Thyroid gland (tissue), 4 donors: ENCODE data around the gene KRTAP10-7. TPM values are rescaled to one million over a fixed set of nuclear protein-coding genes. Genes with fewer than 3 reads are reported as not detected.

Experiments
- DNase-seq, 2 donors: peaks; one replicate each; pipeline ENCODE4 v3.0.0-alpha.2; 2019
- H3K27ac ChIP-seq, 3 donors: fragments of 200-600 bp; sonication (generic); 1 replicate in 2 of 3; 2 replicates in 1 of 3; pipeline ENCODE4 v1.5.1; 2016 to 2019; ENCODE audit warnings: mild to moderate bottlenecking in 1 of 3, moderate library complexity in 1 of 3
- H3K27me3 ChIP-seq: fragments of 200-600 bp; sonication (generic); one replicate; pipeline ENCODE4 v1.5.1; 2019
- H3K36me3 ChIP-seq, 2 donors: fragments of 200-600 bp; sonication (generic); one replicate each; pipeline ENCODE4 v1.5.1; 2016 to 2019
- H3K4me1 ChIP-seq, 2 donors: fragments of 200-600 bp; sonication (generic); one replicate each; pipeline ENCODE4 v1.5.1; 2017 to 2019
- H3K4me3 ChIP-seq, 3 donors: fragments of 200-600 bp; sonication (generic); replicated peaks in 1 of 3; 1 replicate in 2 of 3; 2 replicates in 1 of 3; pipeline ENCODE4 v1.5.1; 2016; ENCODE audit warnings: mild to moderate bottlenecking in 1 of 3
- H3K9me3 ChIP-seq: fragments of 200-600 bp; sonication (generic); one replicate; pipeline ENCODE4 v1.5.1; 2017
- CTCF ChIP-seq, 6 experiments: fragments of 200-600 bp in 3 of 6; fragments of 450-650 bp in 3 of 6; sonication (generic) in 3 of 6; IDR thresholded peaks; one replicate each; pipeline ENCODE4 v1.5.1; 2016 to 2019; ENCODE audit warnings: antibody characterized with exemption in 6 of 6, mild to moderate bottlenecking in 2 of 6, inconsistent platforms in 1 of 6, moderate library complexity in 1 of 6
- POLR2A ChIP-seq, 2 donors: fragments of 450-650 bp; IDR thresholded peaks; one replicate each; pipeline ENCODE4 v1.6.1; 2017; ENCODE audit warnings: antibody characterized with exemption in 2 of 2, mild to moderate bottlenecking in 2 of 2, moderate library complexity in 1 of 2
- WGBS, 2 donors: methylation state at CpG; one replicate each; pipeline ENCODE4 v1.1.5; 2017; 5-methylcytosine and 5-hydroxymethylcytosine counted together
- intact Hi-C: fragments of 100-400 bp; cut with DNase I; formaldehyde crosslinking; loops from one replicate; pipeline ENCODE4 v1.15.1; 2023
- total RNA-seq, 4 donors: library from RNA; depleted of rRNA; stranded (reverse); fragments of >200 nt; gene quantifications; one replicate each; pipeline ENCODE4 v1.2.3, GENCODE V29; 2016

Gene KRTAP10-7
- total RNA-seq, 4 donors from 2014 or later: not detected

DNA sequence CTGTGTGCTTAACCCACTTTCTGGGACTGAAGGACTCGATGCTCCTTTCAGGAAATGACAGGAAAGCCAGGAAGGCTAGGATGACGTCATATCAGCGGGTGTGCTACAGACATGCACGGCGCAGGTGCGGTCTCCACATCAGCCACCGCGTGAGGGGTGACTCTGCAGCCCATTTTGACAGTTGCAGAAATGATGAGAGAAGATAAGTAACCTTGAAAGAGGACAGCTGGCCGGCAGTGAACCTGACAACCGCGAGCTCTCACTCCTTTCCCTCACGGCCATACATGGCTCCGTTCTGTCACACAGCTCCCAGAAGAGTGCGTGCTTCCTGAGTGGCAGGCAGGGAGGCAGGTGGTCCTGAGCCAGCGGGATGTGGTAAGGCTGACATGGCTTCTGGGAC lies 18.3 kb upstream of the KRTAP10-7 start:
- intact Hi-C loops: no loop called here
- H3K4me1 ChIP-seq: no peaks in the 10 kb centered on the region
- no peaks in the 10 kb centered on the region for H3K36me3 ChIP-seq
- no peaks in the 10 kb centered on the region for H3K9me3 ChIP-seq
- TF ChIP-seq POLR2A (IDR thresholded peaks at IDR 0.05) (no peak), CTCF (IDR thresholded peaks at IDR 0.05) (no peak)
- 78 to 80% methylated on average over 15 of the region's 15 CpGs for WGBS, 2 donors
- DNase-seq: no peak
- H3K27me3 ChIP-seq: no peaks in the 10 kb centered on the region
- no peak overlapping the region for H3K27ac ChIP-seq
- no peak overlapping the region for H3K4me3 ChIP-seq

DNA sequence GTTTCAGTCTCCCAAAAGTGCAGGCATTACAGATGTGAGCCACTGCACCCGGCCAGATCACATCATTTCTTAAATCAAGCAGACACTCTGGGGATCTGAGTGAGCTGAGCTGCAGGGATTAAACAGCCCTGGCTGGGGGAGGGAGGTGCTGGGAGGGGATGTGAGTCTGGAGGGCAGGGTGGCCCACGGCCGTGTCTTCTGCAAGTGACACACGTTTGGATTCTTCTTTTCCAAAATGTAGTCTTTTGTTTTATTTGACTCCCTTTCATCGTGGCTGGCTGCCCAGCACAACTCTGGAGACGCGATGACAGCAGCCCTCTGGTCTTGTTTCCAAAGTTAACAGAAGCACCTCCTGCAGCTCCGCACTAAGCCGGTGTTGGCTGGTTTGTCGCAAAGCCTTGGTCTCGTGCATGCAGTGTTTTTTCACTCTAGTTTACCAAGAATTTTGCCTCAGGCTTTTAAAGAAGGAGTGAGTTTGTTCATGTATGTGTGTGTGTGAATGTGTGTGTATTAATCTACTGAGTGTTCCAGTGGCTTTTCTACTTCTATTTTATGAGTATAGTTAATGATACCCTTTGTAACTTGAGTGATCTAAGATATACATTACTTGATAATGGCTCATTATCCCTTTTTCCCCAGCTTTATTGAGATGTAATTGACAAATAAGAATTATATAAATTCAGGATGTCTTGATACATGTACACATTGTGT lies 17.2 kb upstream of the KRTAP10-7 start:
- Histone ChIP-seq H3K9me3 (no peaks in the 10 kb centered on the region), H3K4me1 (no peaks in the 10 kb centered on the region), H3K27me3 (no peaks in the 10 kb centered on the region), H3K4me3 (no peak overlapping the region), H3K36me3 (no peaks in the 10 kb centered on the region), H3K27ac (no peak overlapping the region)
- TF ChIP-seq CTCF (IDR thresholded peaks at IDR 0.05) (no peak), POLR2A (IDR thresholded peaks at IDR 0.05) (no peak)
- 8 to 9% methylated on average over 11 of the region's 11 CpGs for WGBS, 2 donors
- peak; percentile 54 to 79 for DNase-seq
- intact Hi-C loops: no loop called here

- Histone ChIP-seq H3K4me1 (no peaks in the 10 kb centered on the region), H3K27ac (no peak overlapping the region), H3K27me3 (no peaks in the 10 kb centered on the region), H3K9me3 (no peaks in the 10 kb centered on the region), H3K36me3 (no peaks in the 10 kb centered on the region), H3K4me3 (no peak overlapping the region)
- intact Hi-C loops: no loop called here
- TF ChIP-seq CTCF (IDR thresholded peaks at IDR 0.05) (no peak), POLR2A (IDR thresholded peaks at IDR 0.05) (no peak)
- 87% methylated on average over 6 of the region's 6 CpGs for WGBS, 2 donors
- no peak for DNase-seq
Measured at GRCh38 chr21:44583800-44584147, 16.6 kb upstream of the KRTAP10-7 start.

DNA sequence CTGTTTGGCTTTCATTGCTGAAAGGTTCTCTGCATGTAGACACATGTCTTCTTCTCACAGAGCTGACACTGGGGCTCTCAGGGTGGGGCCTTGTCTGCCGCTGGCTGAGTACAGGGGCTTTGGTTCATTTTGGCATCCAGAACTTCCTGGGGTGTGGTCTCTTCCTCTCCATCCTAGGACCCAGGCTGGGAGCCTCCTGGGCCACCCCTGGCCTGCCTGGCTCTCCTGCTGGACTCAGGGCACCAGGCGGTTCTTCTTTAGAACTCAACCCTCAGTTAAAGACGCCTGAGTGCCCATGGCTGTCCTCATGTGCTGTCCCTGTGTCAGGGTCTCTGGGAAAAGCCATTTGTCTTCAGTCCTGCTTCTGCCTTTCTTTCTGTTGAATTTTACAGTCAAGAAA lies 14.5 kb upstream of the KRTAP10-7 start:
- no peak for DNase-seq
- Histone ChIP-seq H3K4me3 (no peak overlapping the region), H3K36me3 (no peaks in the 10 kb centered on the region), H3K9me3 (no peaks in the 10 kb centered on the region), H3K27me3 (no peaks in the 10 kb centered on the region), H3K27ac (no peak overlapping the region), H3K4me1 (no peaks in the 10 kb centered on the region)
- intact Hi-C loops: no loop called here
- no peak for TF ChIP-seq CTCF (IDR thresholded peaks at IDR 0.05)
- TF ChIP-seq POLR2A (IDR thresholded peaks at IDR 0.05): no peak
- 85 to 92% methylated on average over 3 of the region's 3 CpGs for WGBS, 2 donors

- H3K4me3 ChIP-seq: no peak overlapping the region
- TF ChIP-seq CTCF (IDR thresholded peaks at IDR 0.05) (no peak), POLR2A (IDR thresholded peaks at IDR 0.05) (no peak)
- no peak for DNase-seq
- no peaks in the 10 kb centered on the region for H3K36me3 ChIP-seq
- no peak overlapping the region for H3K27ac ChIP-seq
- WGBS, 2 donors: 98 to 100% methylated on average over 2 of the region's 2 CpGs
- intact Hi-C loops: no loop called here
- no peaks in the 10 kb centered on the region for H3K27me3 ChIP-seq
- H3K4me1 ChIP-seq: no peaks in the 10 kb centered on the region
- no peaks in the 10 kb centered on the region for H3K9me3 ChIP-seq
Measured at GRCh38 chr21:44589094-44589493, 11.3 kb upstream of the KRTAP10-7 start.
